ENCODE results near the gene SLC6A1.
"Not testable (repeated sequence)": the region's sequence is repeated elsewhere in the genome, so short reads cannot be mapped to it uniquely, and the experiment has no call there.

SLC6A1 gene

DNA sequence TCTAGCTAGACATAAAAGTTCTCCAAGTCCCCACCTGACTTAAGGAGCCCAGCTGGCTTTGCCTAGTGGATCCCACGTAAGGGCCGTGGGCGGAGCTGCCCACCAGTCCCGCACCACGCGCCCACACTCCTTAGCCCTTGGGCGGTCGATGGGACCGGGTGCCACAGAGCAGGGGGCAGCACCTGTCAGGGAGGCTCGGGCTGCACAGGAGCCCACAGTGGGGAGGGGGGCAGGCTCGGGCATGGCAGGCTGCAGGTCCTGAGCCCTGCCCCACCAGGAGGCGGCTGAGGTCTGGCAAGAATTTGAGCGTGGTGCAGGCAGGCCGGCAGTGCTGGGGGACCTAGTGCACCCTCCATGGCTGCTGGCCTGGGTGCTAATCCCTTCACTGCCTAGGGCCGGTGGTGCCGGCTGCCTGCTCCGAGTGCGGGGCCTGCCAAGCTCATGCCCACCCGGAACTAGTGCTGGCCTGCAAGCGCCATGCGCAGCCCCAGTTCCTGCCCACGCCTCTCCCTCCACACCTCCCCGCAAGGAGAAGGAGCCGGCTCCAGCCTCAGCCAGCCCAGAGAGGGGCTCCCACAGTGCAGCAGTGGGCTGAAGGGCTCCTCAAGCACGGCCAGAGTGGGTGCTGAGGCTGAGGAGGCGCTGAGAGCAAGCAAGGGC, 78.7 kb downstream of the SLC6A1 start:
- no peak for DNase-seq

- no peak for DNase-seq
Observed at GRCh38 chr3:11072631-11073030, 80.1 kb downstream of the SLC6A1 start.

DNA sequence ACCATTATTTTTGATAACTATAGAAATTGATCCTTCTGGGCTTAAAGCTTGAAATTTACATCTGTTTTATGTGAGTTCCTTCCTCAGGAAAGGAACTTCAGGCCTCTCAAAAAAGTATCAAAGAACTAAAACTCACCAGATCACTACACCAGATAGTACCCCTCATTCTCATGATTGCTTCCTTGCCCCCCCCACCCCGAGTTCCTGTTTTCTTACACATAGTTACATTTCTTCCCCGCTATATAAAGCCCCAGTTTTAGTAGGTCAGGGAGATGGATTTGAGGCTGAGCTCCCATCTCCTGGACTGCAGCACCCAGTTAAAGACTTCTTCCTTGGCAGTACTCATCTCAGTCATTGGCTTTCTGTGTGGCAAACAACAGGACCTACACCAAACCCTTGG, 81.5 kb downstream of the SLC6A1 start:
- no peak for DNase-seq

GRCh38 chr3:11074451-11074850, 81.9 kb downstream of the SLC6A1 start:
- no peak for DNase-seq

DNA sequence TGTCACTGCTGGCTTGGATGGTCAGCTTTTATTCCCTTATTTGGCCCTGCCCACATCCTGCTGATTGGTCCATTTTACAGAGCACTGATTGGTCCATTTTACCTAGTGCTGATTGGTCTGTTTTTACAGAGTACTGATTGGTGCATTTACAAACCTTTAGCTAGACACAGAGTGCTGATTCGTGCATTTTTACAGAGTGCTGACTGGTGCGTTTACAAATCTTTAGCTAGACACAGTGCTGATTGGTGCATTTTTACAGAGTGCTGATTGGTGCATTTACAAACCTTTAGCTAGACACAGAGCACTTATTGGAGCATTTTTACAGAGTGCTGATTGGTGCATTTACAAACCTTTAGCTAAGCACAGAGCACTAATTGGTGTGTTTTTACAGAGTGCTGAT, 82.6 kb downstream of the SLC6A1 start:
- DNase-seq: not testable (repeated sequence)

GRCh38 chr3:11076711-11077110, 84.2 kb downstream of the SLC6A1 start:
- DNase-seq: no peak

GRCh38 chr3:11077466-11077865, 84.9 kb downstream of the SLC6A1 start:
- DNase-seq: no peak

- DNase-seq: no peak
Observed at GRCh38 chr3:11078826-11079515, 86.4 kb downstream of the SLC6A1 start.

GRCh38 chr3:11080492-11080891, 87.9 kb downstream of the SLC6A1 start:
- no peak for DNase-seq

- no peak for DNase-seq
Observed at GRCh38 chr3:11084098-11084497, 91.5 kb downstream of the SLC6A1 start.

GRCh38 chr3:11084677-11085076, 92.1 kb downstream of the SLC6A1 start:
- no peak for DNase-seq

- DNase-seq: no peak
Observed at GRCh38 chr3:11085093-11085840, 92.7 kb downstream of the SLC6A1 start.

DNA sequence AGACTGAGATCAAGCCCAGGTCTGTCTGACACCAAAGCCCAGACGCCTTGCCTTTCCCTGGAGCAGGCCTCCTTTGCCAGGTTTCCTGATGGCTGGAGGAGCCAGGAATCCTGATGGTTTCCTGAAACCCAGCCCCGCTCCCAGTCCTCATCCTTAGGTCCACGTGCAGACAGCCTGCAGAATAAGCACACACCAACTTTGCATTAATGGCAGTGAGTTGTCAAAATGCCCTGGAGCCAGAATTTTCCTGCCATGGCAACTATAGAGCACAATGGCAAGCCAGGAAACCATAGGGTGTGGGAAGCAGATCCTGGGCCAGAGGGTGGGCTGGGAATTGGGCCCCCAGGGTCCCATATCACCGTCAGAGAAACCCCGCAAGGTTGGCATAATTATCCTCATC, 94.3 kb downstream of the SLC6A1 start:
- DNase-seq: no peak

DNA sequence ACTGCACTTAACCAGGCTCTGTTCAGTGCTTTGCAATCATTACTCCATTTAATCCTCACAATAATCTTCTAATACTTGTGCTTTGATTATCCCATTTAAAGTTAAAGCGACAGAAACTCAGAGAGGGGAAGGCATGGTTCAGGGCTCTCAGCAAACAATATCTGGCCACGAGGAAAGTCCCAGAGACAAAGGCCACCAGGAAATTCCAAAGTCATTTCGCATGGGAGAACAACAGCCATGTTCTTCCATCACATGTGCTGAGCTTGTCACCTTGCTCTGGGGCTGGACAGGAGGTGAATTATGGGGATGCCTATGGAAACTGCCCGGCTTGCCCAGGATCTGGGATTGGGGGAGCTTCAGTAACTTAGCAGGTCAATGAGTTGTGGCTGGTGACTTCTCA, 95.5 kb downstream of the SLC6A1 start:
- no peak for DNase-seq

DNA sequence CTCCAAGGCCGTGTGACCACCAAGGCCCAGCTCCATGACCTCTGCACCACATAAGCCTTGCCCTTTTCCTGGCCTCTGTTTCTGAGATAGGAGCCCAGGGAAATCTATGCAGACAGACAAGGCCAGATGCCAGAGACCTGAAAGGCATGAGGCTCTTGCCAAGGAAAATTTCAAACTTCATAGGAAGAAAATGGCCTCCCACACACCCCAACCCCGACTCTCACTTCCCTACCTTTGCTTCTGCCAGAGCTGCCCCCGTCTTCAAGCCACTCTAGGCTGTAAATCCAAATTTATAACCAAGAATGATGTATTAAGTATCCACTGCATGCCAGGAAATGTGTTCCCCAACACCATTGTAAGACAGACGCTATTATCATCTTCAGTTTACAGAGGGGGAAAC, 96.3 kb downstream of the SLC6A1 start:
- DNase-seq: no peak
